ENCODE measurements around the gene B4GALNT3. TPM values are rescaled to one million over a fixed set of nuclear protein-coding genes. Genes with fewer than 3 reads are reported as not detected.

B4GALNT3 gene
- total and polyA plus RNA-seq, 2 experiments from 2014 or later: 4.4 to 13.9 TPM

- TF ChIP-seq EZH2phosphoT487 (IDR thresholded peaks at IDR 0.05; ENCODE audit: low read depth, severe bottlenecking, unreplicated experiment) (no peak), CTCF (IDR thresholded peaks at IDR 0.05; ENCODE audit: poor library complexity) (no peak), EZH2 (IDR thresholded peaks at IDR 0.05; ENCODE audit: borderline replicate concordance) (no peak)
- H3K27me3 ChIP-seq: no peaks in the 10 kb centered on the region
- no peaks in the 10 kb centered on the region for H3K9me3 ChIP-seq (ENCODE audit: low read depth)
- H2AFZ ChIP-seq: no peak overlapping the region
- WGBS (ENCODE audit: low lambda C conversion rate, missing lambda C conversion rate): 24% methylated on average over 7 of the region's 7 CpGs
- peak overlapping the region; percentile 66 for H3K4me2 ChIP-seq
- peak; percentile 87 for DNase-seq (ENCODE audit: low spot score)
- H3K27ac ChIP-seq: peak overlapping the region; percentile 95
- peaks cover 10% of the 10 kb centered on the region for H3K4me1 ChIP-seq (ENCODE audit: insufficient read depth)
- H4K20me1 ChIP-seq (ENCODE audit: insufficient read depth, poor library complexity, severe bottlenecking): no peaks in the 10 kb centered on the region
- H3K36me3 ChIP-seq (replicated peaks; ENCODE audit: insufficient read depth, low read depth): no peaks in the 10 kb centered on the region
- H3K4me3 ChIP-seq: no peak overlapping the region
- H3K9me2 ChIP-seq (replicated peaks; ENCODE audit: insufficient read depth): no peaks in the 10 kb centered on the region
- H3K79me2 ChIP-seq: no peaks in the 10 kb centered on the region
These were observed 43.5 kb downstream of the B4GALNT3 start for GRCh38 chr12:503111-503761.

GRCh38 chr12:505221-505620, 45.5 kb downstream of the B4GALNT3 start:
- Histone ChIP-seq H3K27me3 (no peaks in the 10 kb centered on the region), H4K20me1 (ENCODE audit: insufficient read depth, poor library complexity, severe bottlenecking) (no peaks in the 10 kb centered on the region), H3K9me3 (ENCODE audit: low read depth) (no peaks in the 10 kb centered on the region), H3K9me2 (replicated peaks; ENCODE audit: insufficient read depth) (no peaks in the 10 kb centered on the region), H3K4me3 (no peak overlapping the region), H3K4me1 (ENCODE audit: insufficient read depth) (peaks cover 22% of the 10 kb centered on the region), H2AFZ (no peak overlapping the region), H3K4me2 (no peak overlapping the region), H3K36me3 (replicated peaks; ENCODE audit: insufficient read depth, low read depth) (no peaks in the 10 kb centered on the region), H3K27ac (no peak overlapping the region), H3K79me2 (no peaks in the 10 kb centered on the region)
- DNase-seq (ENCODE audit: low spot score): no peak
- WGBS (ENCODE audit: low lambda C conversion rate, missing lambda C conversion rate): 95% methylated on average over 4 of the region's 4 CpGs
- TF ChIP-seq EZH2 (IDR thresholded peaks at IDR 0.05; ENCODE audit: borderline replicate concordance) (no peak), EZH2phosphoT487 (IDR thresholded peaks at IDR 0.05; ENCODE audit: low read depth, severe bottlenecking, unreplicated experiment) (no peak), CTCF (IDR thresholded peaks at IDR 0.05; ENCODE audit: poor library complexity) (no peak)

- Histone ChIP-seq H4K20me1 (ENCODE audit: insufficient read depth, poor library complexity, severe bottlenecking) (no peaks in the 10 kb centered on the region), H3K4me3 (no peak overlapping the region), H2AFZ (no peak overlapping the region), H3K4me2 (no peak overlapping the region), H3K9me3 (ENCODE audit: low read depth) (no peaks in the 10 kb centered on the region), H3K27me3 (no peaks in the 10 kb centered on the region), H3K9me2 (replicated peaks; ENCODE audit: insufficient read depth) (no peaks in the 10 kb centered on the region), H3K79me2 (no peaks in the 10 kb centered on the region), H3K27ac (no peak overlapping the region), H3K4me1 (ENCODE audit: insufficient read depth) (peaks cover 19% of the 10 kb centered on the region), H3K36me3 (replicated peaks; ENCODE audit: insufficient read depth, low read depth) (no peaks in the 10 kb centered on the region)
- DNase-seq (ENCODE audit: low spot score): no peak
- TF ChIP-seq CTCF (IDR thresholded peaks at IDR 0.05; ENCODE audit: poor library complexity) (no peak), EZH2phosphoT487 (IDR thresholded peaks at IDR 0.05; ENCODE audit: low read depth, severe bottlenecking, unreplicated experiment) (no peak), EZH2 (IDR thresholded peaks at IDR 0.05; ENCODE audit: borderline replicate concordance) (no peak)
- 63% methylated on average over 9 of the region's 9 CpGs for WGBS (ENCODE audit: low lambda C conversion rate, missing lambda C conversion rate)
These were observed 47.7 kb downstream of the B4GALNT3 start for GRCh38 chr12:507391-507796.

Measured in hepatocyte (in vitro differentiated cells).